Fibroblast of skin of scalp (primary cell): ENCODE results near the gene SDK2.

Source experiments
- DNase-seq: peaks from one replicate; pipeline ENCODE4 v3.0.0-alpha.2; 2013

The SDK2 gene

DNA sequence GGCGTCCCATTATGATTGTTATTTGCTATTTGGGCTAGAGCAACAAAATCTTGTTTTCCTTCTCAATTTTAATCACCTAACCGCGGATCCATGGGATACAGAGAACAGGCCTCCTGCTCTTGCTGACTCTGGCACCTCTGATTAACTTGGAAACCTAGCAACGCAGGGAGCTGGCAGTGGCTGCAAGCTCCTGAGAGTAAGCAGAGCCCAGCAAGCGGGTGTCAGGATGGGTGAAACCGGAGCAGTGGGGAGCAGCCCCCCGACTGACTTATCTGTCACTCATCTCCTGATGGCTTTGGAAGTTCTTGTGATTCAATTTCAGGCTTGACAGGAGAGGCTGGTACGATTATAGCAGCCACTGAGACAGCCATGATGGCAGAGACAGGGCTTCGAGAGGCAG, 286.9 kb downstream of the SDK2 start:
- DNase-seq: no peak

- no peak for DNase-seq
Measured at GRCh38 chr17:73356561-73357170, 287.6 kb downstream of the SDK2 start.

DNA sequence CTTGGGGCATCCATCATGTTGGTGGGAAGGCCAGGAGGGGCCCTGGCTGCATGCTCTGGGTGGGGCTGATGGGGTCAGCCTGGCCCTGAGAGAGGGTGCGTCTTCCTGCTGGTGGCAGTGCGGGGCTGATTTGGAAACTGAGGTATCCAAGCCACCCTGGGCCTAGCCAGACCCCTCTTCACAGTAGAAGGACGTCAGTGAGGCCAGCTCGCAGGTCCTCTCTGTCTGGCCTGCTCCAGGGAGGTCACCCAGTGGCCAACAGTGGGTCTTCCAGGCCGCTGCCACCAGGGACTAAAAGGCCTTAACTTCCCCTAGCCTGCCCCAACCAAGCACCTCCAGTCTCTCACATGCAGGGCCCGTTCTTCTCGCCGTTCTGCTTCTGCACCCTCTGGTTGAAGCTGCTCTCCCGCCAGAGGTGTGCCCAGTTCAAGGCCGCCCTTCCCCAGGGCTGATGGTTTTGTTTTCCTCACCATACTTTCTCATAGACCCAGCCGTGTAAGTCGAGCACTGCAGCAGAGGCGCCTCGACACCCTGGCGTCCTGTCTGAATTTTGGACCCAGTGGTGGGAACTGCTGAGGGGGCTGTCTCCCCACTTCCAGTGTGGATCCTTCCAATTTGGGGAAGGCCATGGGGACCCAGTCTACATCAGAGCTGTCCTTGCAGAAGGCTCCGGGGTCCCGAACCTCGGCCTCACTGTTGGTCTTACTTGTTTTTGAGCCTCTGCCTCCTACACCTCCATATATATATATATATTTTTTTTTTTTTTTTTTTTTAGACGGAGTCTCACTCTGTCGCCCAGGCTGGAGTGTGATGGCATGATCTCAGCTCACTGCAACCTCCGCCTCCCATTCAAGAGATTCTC, 289.6 kb downstream of the SDK2 start:
- no peak for DNase-seq

GRCh38 chr17:73352261-73352660, 292.0 kb downstream of the SDK2 start:
- no peak for DNase-seq

- DNase-seq: no peak
Measured at GRCh38 chr17:73351764-73352163, 292.5 kb downstream of the SDK2 start.

GRCh38 chr17:73350864-73351263, 293.4 kb downstream of the SDK2 start:
- no peak for DNase-seq

- no peak for DNase-seq
Measured at GRCh38 chr17:73349647-73350046, 294.6 kb downstream of the SDK2 start.

GRCh38 chr17:73349138-73349537, 295.1 kb downstream of the SDK2 start:
- DNase-seq: peak; percentile 38

GRCh38 chr17:73348829-73349095, 295.5 kb downstream of the SDK2 start:
- no peak for DNase-seq

DNA sequence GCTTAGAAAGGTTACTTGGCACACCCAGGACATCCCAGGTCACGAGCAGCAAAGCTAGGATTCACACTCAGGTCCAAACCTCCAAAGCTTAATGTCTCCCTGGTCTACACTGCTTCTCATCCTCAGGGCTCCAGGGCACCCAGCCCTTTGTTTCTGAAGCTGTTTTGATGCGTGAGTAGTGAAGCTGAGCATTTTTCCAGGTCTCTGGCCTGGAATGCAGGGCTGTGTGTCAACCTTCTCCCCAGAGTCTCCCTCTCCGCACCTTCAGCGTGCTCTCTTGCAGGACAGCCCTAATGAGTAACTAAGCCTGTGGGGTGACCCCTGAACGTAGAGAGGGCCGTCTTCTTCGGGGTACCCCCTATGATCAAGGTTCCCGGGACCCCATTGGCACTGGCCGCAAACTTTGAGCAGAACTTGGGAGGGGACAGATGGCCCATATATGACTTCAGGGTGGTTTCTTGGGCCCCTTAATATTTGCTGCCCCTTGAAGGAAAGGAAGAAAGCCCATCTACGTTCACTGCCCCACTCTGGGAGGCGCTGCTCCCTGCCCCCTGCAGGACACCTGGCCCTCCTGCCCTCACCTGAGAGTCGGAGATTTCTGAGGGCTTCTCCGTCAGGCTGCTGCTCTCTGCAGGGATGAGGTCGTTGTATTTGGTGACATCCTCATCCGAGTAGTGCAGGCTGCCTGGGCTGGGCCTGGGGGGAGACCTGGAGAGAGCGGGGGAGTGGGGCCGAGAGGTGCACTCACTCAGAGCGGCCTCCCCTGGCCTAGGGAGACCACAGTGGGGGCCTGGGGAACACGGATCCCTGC, 296.0 kb downstream of the SDK2 start:
- DNase-seq: no peak

GRCh38 chr17:73347351-73347750, 296.9 kb downstream of the SDK2 start:
- no peak for DNase-seq

DNA sequence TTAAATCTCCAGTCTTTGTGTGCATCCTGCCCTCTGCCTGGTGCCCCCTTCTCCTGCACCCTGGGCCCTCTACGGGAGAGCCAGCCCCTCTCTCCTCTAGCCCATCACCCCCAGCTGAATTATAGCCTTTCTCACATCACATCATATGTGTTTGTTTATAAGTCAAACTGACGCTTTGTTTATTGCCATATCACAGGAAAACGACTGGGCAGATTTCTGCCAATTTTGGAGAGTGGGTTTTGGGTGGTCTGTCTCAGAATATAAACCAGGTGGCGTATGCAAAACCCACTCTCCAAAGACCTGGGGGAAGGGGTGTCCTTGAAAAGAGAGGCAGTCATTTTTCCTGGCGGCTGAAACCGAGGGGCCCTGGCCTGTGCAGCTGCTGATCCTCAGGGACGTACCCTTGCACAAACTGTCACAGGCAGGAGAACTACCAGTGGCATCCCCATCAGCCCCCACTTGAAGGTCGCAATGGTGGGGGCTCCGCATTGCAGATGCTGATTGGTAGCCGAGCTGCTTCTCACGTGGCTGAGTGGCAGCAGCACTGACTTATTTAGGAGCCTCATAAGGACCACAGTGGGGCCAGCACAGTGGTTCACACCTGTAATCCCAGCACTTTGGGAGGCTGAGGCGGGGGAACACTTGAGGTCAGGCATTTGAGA, 297.6 kb downstream of the SDK2 start:
- DNase-seq: no peak

- no peak for DNase-seq
Measured at GRCh38 chr17:73343739-73344454, 300.3 kb downstream of the SDK2 start.

- peak; percentile 96 for DNase-seq
Measured at GRCh38 chr17:73343168-73343634, 301.0 kb downstream of the SDK2 start.

GRCh38 chr17:73342541-73343167, 301.6 kb downstream of the SDK2 start:
- DNase-seq: peak; percentile 93

DNA sequence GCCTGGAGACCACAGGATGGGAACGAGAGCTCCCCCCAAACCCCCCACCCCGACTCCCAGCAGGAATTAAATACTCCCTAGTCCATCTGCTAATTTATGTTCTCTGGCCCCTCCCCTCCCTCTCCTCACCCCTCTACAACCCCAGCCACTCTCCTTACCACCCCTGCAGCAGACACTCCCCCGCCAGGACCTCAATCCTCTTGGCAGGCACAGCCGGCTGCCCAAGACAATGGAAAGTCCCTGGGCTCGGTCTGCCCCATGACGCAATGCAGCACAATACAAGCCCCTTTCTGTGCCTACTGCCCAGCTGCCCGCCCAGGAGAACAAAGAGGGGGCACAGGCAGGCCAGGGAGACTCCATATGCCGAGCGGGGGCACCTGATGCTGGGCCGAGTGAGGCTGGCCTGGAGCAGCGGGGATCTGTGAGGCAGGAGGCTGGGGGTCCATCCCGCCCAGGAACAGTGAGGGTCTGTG, 302.2 kb downstream of the SDK2 start:
- peak; percentile 89 for DNase-seq

GRCh38 chr17:73341350-73342049, 302.7 kb downstream of the SDK2 start:
- no peak for DNase-seq

DNA sequence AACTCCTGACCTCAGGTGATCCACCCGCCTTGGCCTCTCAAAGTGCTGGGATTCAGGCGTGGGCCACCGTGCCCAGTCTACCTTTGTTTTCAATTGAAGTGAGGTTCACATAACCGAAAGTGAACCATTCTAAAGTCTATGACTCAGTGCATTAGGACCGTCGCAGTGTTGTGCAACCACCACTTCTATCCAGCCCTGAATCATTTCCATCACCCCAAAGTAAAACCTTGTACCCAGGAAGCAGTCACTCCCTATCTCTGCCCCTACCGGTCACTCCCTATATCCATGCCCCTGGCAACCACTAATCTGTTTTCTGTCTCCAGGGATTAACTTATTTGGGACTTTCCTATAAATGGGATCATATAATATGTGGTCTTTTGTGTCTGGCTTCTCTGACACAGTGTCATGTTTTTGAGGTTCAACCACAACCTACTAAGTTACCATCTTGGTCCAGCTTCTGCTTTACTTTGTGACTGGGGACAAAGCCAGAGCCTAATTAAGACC, 304.1 kb downstream of the SDK2 start:
- peak; percentile 89 for DNase-seq

DNA sequence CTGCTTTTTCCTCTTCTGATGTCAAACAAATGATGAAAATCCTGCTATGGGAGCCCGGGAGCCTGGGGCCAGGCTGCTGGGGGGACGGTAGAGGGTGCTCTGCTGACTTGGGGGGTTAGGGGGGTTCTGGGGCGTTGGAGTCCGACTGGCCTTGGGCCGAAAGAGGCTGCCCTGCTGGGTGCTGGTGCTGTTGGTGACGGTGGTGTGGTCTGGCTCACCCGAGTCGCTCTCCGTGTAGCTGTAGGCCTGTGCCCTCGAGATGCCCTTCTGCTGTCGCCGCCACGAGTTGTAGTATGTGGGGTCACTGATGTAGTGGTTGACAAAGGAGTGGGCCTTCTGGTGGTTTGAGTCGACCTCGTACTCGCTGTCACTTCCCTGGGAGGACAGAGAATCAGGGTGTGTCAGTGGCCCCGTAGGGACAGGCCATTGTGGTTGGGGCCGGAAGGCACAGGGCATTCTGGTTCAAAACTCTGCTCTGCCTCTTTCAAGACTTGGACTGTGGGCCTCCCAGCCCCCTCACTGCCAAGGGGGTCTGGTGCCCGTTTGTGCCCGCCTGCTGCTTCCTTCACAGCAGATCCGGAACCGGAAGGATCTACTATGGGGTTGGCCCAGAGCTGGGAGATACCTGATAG, 305.6 kb downstream of the SDK2 start:
- DNase-seq: no peak

DNA sequence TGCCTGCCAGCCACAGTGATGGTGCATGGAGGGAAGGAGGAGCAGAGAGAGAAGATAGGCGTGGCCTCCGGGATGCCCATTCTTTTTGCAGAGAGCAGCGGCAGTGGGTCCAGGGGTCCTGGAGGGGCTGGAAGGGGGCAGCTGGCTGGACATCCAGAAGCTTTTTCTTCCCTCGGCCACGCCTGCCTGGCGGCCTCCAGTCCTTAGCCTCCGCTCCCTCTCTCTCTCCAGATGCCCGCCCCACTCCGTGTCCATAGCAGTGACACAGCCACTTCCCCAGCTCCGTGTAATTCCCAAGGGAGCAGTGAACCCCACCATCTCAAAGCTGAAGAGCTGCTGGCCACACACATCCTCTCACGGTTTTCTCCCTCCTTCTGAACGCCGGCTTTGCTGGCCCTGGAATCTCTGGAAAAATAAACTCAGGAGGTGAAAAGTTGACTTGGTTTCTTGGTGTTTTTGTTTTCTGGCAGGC, 306.2 kb downstream of the SDK2 start:
- DNase-seq: peak; percentile 76
